K562 (cell line): ENCODE measurements around the gene XPO6. TPM values are rescaled to one million over a fixed set of nuclear protein-coding genes. Genes with fewer than 3 reads are reported as not detected.

Source experiments
- EP300 ChIP-seq: IDR thresholded peaks from 2 replicates; pipeline ENCODE4 v1.6.1; 2012; ENCODE audit warnings: low read length, improper control_type of control experiment
- HMG20B ChIP-seq: fragments of 250-450 bp; sonication (Bioruptor Pico); IDR thresholded peaks from 2 replicates; pipeline ENCODE4 v1.5.0; 2021; ENCODE audit warnings: mild to moderate bottlenecking
- HNRNPLL ChIP-seq: fragments of 200-400 bp; formaldehyde crosslinking; IDR thresholded peaks from 2 replicates; pipeline ENCODE4 v1.6.1; 2017; ENCODE audit warnings: low read length, low read depth, mild to moderate bottlenecking; ENCODE audit not compliant: poor library complexity, severe bottlenecking
- MAFK ChIP-seq: IDR thresholded peaks from 2 replicates; pipeline ENCODE4 v1.6.1; 2011; ENCODE audit warnings: low read length, improper control_type of control experiment
- MYNN ChIP-seq, 2 experiments: sonication (generic); formaldehyde crosslinking in 1 of 2; IDR thresholded peaks; 2 replicates each; pipeline versions ENCODE4 v1.5.0 to v1.6.1; 2016 to 2020; ENCODE audit warnings: antibody characterized with exemption in 1 of 2, missing genetic modification reagents in 1 of 2
- NONO ChIP-seq, 2 experiments: fragments of 200-400 bp in 1 of 2; fragments of 450-650 bp in 1 of 2; formaldehyde crosslinking in 1 of 2; IDR thresholded peaks; 2 replicates each; pipeline ENCODE4 v1.6.1; 2017; ENCODE audit warnings: low read depth in 2 of 2, mild to moderate bottlenecking in 2 of 2, moderate library complexity in 2 of 2, low read length in 1 of 2
- STAT5A ChIP-seq: IDR thresholded peaks from 2 replicates; pipeline ENCODE4 v1.6.1; 2012; ENCODE audit warnings: low read length, inconsistent platforms, borderline replicate concordance
- TCF7 ChIP-seq: sonication (generic); IDR thresholded peaks from 2 replicates; pipeline ENCODE4 v1.6.1; 2016; ENCODE audit warnings: antibody characterized with exemption, borderline replicate concordance
- ZNF232 ChIP-seq: sonication (generic); formaldehyde crosslinking; IDR thresholded peaks from 2 replicates; pipeline ENCODE4 v1.8.0; 2022; ENCODE audit warnings: mild to moderate bottlenecking, missing genetic modification reagents
- polyA plus RNA-seq, 8 experiments: library from polyadenylated mRNA; depleted of rRNA in 4 of 8; stranded (reverse) in 5 of 8; unstranded in 3 of 8; fragments of >200 nt; fragmentation: Nextera tagmentation in 2 of 8; fragmentation: Illumina TruSeq in 1 of 8; extraction: Ambion mirVana in 2 of 8; extraction: Trizol in 1 of 8; gene quantifications; 2 replicates each; pipeline versions ENCODE4 v1.2.1 to v1.2.3, GENCODE V29; 2011 to 2014; ENCODE audit warnings: inconsistent platforms in 1 of 8, missing spikeins in 1 of 8
- total RNA-seq, 7 experiments: library from RNA; depleted of rRNA in 6 of 7; stranded (reverse); fragments of >200 nt in 6 of 7; fragmentation: Illumina TruSeq in 2 of 7; extraction: Trizol in 2 of 7; gene quantifications; 2 replicates each; pipeline versions ENCODE4 v1.2.1 to v1.2.3, GENCODE V29; 2011 to 2021; ENCODE audit warnings: low replicate concordance in 1 of 7
- TF ChIP-seq, protein P1 (sequence below), 2 experiments: fragments of 450-650 bp; IDR thresholded peaks; 2 replicates each; pipeline ENCODE4 v1.6.1; 2016; ENCODE audit warnings: mild to moderate bottlenecking in 2 of 2, borderline replicate concordance in 1 of 2, low read depth in 1 of 2, moderate library complexity in 1 of 2
- TF ChIP-seq, protein P2 (sequence below): fragments of 450-650 bp; formaldehyde crosslinking; IDR thresholded peaks from 2 replicates; pipeline ENCODE4 v1.4.0; 2020; ENCODE audit warnings: mild to moderate bottlenecking, moderate library complexity
- TF ChIP-seq, protein P3 (sequence below): fragments of 250-450 bp; sonication (Bioruptor Pico); IDR thresholded peaks from 2 replicates; pipeline ENCODE4 v1.4.0; 2020; ENCODE audit warnings: mild to moderate bottlenecking, moderate library complexity, borderline replicate concordance

XPO6 gene
- total and polyA plus RNA-seq, 9 of the 15 experiments (the other 6 are each of a cell fraction or from before 2014, with no cell fraction given), result 11.2 to 196 (median 119) TPM

DNA sequence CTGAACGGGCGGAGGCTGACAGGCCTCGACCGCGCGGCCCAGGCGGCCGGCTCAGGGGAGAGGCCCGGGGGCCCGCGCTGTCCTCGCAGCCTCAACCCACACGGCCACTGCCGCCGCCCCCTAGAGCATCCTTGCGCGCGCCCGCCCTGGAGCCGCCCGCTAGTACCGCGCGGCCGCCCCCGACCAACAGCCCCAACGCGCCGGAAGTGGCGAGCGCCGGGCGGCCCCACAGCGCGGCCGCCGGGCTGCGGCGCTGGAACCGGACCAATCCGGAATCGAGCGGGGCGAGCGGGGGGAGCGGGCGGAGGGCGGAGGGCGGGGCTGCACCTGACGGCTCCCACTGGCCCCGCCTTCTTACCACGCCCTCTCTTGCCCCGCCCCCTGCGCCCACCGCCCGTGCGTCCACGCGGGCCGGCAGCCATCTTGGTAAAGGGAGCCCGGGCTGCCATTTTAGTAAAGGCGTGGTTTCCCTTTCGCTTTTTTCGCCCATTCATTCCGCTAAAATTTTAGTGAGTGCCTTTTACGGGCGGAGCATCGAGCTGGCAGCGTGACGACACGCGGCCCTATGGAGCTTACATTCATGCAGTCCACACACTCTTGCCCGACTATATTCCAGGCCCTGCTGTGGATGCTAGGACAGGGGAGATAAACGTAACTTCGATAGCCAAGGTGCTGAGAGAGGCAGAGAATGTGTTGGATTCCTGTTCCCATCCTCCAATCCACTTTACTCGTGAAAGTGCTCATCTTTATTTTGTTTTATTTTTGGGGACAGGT lies at the start of gene XPO6 (continued):
- TF ChIP-seq, protein P1, sequence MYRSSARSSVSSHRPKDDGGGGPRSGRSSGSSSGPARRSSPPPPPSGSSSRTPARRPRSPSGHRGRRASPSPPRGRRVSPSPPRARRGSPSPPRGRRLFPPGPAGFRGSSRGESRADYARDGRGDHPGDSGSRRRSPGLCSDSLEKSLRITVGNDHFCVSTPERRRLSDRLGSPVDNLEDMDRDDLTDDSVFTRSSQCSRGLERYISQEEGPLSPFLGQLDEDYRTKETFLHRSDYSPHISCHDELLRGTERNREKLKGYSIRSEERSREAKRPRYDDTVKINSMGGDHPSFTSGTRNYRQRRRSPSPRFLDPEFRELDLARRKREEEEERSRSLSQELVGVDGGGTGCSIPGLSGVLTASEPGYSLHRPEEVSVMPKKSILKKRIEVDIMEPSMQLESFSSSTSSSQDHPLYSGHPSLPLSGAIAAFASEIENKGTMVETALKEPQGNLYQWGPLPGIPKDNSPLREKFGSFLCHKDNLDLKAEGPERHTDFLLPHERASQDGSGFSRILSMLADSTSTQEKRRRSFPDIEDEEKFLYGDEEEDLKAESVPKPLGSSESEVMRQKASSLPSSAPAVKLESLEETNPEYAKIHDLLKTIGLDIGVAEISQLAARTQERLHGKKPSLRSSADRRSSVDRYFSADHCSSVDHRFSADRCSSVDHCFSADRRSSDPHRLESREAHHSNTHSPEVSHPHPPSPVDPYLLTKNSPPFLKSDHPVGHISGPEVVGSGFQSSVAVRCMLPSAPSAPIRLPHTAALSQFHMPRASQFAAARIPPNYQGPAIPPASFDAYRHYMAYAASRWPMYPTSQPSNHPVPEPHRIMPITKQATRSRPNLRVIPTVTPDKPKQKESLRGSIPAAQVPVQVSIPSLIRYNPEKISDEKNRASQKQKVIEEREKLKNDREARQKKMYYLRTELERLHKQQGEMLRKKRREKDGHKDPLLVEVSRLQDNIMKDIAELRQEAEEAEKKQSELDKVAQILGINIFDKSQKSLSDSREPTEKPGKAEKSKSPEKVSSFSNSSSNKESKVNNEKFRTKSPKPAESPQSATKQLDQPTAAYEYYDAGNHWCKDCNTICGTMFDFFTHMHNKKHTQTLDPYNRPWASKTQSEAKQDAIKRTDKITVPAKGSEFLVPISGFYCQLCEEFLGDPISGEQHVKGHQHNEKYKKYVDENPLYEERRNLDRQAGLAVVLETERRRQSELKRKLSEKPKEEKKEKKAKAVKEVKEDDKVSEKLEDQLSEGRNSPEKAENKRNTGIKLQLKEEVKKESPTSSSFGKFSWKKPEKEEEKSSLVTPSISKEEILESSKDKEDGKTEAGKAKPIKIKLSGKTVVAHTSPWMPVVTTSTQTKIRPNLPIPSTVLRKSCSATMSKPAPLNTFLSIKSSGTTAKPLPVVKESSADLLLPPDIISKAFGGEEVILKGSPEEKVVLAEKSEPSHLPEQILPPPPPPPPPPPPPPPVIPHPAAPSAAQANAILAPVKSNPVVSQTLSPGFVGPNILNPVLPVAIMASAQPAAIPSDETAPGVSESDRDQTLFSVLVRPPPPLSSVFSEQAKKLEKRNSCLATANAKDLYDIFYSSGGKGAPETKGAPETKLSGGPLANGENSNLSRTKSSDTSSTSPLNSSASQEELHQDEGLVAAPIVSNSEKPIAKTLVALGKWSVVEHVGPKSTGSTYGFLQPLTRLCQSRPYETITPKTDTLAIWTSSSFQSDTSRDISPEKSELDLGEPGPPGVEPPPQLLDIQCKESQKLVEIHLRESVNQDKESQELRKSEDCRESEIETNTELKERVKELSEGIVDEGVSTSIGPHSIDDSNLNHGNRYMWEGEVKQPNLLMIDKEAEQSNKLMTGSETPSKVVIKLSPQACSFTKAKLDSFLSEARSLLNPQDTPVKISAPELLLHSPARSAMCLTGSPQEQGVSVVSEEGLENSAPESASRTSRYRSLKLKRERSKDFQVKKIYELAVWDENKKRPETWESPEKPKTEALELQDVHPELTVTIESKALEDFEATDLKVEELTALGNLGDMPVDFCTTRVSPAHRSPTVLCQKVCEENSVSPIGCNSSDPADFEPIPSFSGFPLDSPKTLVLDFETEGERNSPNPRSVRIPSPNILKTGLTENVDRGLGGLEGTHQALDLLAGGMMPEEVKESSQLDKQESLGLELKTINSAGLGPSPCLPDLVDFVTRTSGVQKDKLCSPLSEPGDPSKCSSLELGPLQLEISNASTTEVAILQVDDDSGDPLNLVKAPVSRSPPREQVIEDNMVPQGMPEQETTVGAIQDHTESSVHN (IDR thresholded peaks at IDR 0.05; ENCODE audit: borderline replicate concordance in 1 of 2, low read depth in 1 of 2), result peak in 1 of 2 experiments; percentile 88; a peak in 2 of 4 replicates
- TF ChIP-seq EP300 (no peak), MYNN (IDR thresholded peaks at IDR 0.05) (0 out of 2 replicates have a peak, but pooled peaks have one; percentile 14), MYNN (CRISPR knock-in tag; IDR thresholded peaks at IDR 0.05) (no peak), HNRNPLL (no peak), STAT5A (no peak), TCF7 (no peak), NONO (IDR thresholded peaks at IDR 0.05; ENCODE audit: low read depth in 2 of 2, low read length in 1 of 2) (peak; percentile 38 to 89; a peak in 3 of 4 replicates), MAFK (no peak), HMG20B (CRISPR knock-in tag) (no peak), ZNF232 (CRISPR knock-in tag) (no peak)
- TF ChIP-seq, protein P2, sequence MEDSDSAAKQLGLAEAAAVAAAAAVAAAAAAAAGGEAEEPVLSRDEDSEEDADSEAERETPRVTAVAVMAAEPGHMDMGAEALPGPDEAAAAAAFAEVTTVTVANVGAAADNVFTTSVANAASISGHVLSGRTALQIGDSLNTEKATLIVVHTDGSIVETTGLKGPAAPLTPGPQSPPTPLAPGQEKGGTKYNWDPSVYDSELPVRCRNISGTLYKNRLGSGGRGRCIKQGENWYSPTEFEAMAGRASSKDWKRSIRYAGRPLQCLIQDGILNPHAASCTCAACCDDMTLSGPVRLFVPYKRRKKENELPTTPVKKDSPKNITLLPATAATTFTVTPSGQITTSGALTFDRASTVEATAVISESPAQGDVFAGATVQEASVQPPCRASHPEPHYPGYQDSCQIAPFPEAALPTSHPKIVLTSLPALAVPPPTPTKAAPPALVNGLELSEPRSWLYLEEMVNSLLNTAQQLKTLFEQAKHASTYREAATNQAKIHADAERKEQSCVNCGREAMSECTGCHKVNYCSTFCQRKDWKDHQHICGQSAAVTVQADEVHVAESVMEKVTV, result no peak
- TF ChIP-seq, protein P3, sequence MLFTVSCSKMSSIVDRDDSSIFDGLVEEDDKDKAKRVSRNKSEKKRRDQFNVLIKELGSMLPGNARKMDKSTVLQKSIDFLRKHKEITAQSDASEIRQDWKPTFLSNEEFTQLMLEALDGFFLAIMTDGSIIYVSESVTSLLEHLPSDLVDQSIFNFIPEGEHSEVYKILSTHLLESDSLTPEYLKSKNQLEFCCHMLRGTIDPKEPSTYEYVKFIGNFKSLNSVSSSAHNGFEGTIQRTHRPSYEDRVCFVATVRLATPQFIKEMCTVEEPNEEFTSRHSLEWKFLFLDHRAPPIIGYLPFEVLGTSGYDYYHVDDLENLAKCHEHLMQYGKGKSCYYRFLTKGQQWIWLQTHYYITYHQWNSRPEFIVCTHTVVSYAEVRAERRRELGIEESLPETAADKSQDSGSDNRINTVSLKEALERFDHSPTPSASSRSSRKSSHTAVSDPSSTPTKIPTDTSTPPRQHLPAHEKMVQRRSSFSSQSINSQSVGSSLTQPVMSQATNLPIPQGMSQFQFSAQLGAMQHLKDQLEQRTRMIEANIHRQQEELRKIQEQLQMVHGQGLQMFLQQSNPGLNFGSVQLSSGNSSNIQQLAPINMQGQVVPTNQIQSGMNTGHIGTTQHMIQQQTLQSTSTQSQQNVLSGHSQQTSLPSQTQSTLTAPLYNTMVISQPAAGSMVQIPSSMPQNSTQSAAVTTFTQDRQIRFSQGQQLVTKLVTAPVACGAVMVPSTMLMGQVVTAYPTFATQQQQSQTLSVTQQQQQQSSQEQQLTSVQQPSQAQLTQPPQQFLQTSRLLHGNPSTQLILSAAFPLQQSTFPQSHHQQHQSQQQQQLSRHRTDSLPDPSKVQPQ, result no peak; the same call in 1 of the 2 replicates
